HFFc6 (cell line): ENCODE results near the gene EPS8L2. TPM values are rescaled to one million over a fixed set of nuclear protein-coding genes. Genes with fewer than 3 reads are reported as not detected.

Source experiments
- DNase-seq: peaks from one replicate; pipeline ENCODE4 v3.0.0-alpha.2; 2018
- H3K27ac Mint-ChIP-seq: 2 replicates; pipeline ENCODE4 v1.8.0; 2020; ENCODE audit warnings: mild to moderate bottlenecking, mixed read lengths
- H3K27me3 Mint-ChIP-seq: 2 replicates; pipeline ENCODE4 v1.8.0; 2021; ENCODE audit warnings: mild to moderate bottlenecking, moderate library complexity, mixed read lengths; ENCODE audit not compliant: insufficient read depth
- H3K36me3 Mint-ChIP-seq: 2 replicates; pipeline ENCODE4 v1.8.0; 2021; ENCODE audit warnings: low read depth, mixed read lengths
- H3K4me1 Mint-ChIP-seq: 2 replicates; pipeline ENCODE4 v1.8.0; 2020; ENCODE audit warnings: low read depth, mixed read lengths
- H3K4me3 Mint-ChIP-seq: 2 replicates; pipeline ENCODE4 v1.8.0; 2020; ENCODE audit warnings: mild to moderate bottlenecking, moderate library complexity, mixed read lengths
- H3K9me3 Mint-ChIP-seq: 2 replicates; pipeline ENCODE4 v1.8.0; 2020; ENCODE audit warnings: mild to moderate bottlenecking, mixed read lengths
- total RNA-seq, 6 experiments: library from RNA; stranded (reverse); fragmentation: NEBNext Ultra II Directional; extraction: Animal tissue kit (Norgen Biotek cat#: 25700); gene quantifications; 2 replicates in 1 of 6; 3 replicates in 5 of 6; pipeline ENCODE4 v1.2.3, GENCODE V29; 2021
- TF ChIP-seq, protein P1 (sequence below): fragments of 200-600 bp; sonication (generic); IDR thresholded peaks from 2 replicates; pipeline ENCODE4 v1.5.0; 2021; ENCODE audit warnings: antibody characterized with exemption, mild to moderate bottlenecking

The EPS8L2 gene
- total RNA-seq, 6 experiments from 2014 or later, result 55.5 to 70.1 (median 65.1) TPM

- H3K36me3 Mint-ChIP-seq, result peaks cover 16% of the 10 kb centered on the region
- TF ChIP-seq, protein P1, sequence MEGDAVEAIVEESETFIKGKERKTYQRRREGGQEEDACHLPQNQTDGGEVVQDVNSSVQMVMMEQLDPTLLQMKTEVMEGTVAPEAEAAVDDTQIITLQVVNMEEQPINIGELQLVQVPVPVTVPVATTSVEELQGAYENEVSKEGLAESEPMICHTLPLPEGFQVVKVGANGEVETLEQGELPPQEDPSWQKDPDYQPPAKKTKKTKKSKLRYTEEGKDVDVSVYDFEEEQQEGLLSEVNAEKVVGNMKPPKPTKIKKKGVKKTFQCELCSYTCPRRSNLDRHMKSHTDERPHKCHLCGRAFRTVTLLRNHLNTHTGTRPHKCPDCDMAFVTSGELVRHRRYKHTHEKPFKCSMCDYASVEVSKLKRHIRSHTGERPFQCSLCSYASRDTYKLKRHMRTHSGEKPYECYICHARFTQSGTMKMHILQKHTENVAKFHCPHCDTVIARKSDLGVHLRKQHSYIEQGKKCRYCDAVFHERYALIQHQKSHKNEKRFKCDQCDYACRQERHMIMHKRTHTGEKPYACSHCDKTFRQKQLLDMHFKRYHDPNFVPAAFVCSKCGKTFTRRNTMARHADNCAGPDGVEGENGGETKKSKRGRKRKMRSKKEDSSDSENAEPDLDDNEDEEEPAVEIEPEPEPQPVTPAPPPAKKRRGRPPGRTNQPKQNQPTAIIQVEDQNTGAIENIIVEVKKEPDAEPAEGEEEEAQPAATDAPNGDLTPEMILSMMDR, result no peak
- H3K27ac Mint-ChIP-seq, result no peak overlapping the region
- DNase-seq, result no peak
- no peaks in the 10 kb centered on the region for H3K9me3 Mint-ChIP-seq
- H3K4me1 Mint-ChIP-seq, result no peaks in the 10 kb centered on the region
- no peaks in the 10 kb centered on the region; the same call in 1 of the 2 replicates for H3K27me3 Mint-ChIP-seq
- no peak overlapping the region for H3K4me3 Mint-ChIP-seq
These were observed 32.2 kb upstream of the EPS8L2 start for GRCh38 chr11:673866-674265.

DNA sequence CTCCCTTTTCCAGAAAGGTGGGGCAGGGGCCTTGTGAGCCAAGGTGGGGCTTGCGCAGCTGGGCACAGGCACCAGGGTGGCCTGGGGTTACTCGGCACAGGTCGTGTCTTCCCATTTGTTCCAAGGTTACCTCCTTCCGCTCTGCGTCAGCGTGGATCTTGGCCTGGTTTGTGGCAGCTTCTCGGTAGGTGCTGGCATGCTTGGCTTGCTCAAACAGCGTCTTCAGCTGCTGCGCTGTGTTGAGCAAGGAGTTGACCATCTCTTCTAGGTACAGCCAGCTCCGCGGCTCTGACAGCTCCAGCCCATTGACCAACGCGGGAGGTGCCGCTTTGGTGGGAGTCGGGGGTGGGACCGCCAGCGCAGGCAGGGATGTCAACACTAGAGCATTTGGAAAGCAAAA, 31.6 kb upstream of the EPS8L2 start:
- no peak overlapping the region for H3K27ac Mint-ChIP-seq
- TF ChIP-seq, protein P1, result no peak
- H3K4me1 Mint-ChIP-seq, result no peaks in the 10 kb centered on the region

GRCh38 chr11:678297-678696, 27.7 kb upstream of the EPS8L2 start:
- H3K4me1 Mint-ChIP-seq, result no peaks in the 10 kb centered on the region
- no peaks in the 10 kb centered on the region for H3K9me3 Mint-ChIP-seq
- H3K4me3 Mint-ChIP-seq, result no peak overlapping the region
- peaks cover 20% of the 10 kb centered on the region for H3K36me3 Mint-ChIP-seq
- no peak overlapping the region for H3K27ac Mint-ChIP-seq
- H3K27me3 Mint-ChIP-seq, result no peaks in the 10 kb centered on the region; the same call in 1 of the 2 replicates
- DNase-seq, result no peak
- TF ChIP-seq, protein P1, result no peak

More for the DNA sequence above, 31.6 kb upstream of the EPS8L2 start:
- peaks cover 16% of the 10 kb centered on the region for H3K36me3 Mint-ChIP-seq
- H3K9me3 Mint-ChIP-seq, result no peaks in the 10 kb centered on the region
- DNase-seq, result no peak
- no peak overlapping the region for H3K4me3 Mint-ChIP-seq
- H3K27me3 Mint-ChIP-seq, result no peaks in the 10 kb centered on the region; the same call in 1 of the 2 replicates

DNA sequence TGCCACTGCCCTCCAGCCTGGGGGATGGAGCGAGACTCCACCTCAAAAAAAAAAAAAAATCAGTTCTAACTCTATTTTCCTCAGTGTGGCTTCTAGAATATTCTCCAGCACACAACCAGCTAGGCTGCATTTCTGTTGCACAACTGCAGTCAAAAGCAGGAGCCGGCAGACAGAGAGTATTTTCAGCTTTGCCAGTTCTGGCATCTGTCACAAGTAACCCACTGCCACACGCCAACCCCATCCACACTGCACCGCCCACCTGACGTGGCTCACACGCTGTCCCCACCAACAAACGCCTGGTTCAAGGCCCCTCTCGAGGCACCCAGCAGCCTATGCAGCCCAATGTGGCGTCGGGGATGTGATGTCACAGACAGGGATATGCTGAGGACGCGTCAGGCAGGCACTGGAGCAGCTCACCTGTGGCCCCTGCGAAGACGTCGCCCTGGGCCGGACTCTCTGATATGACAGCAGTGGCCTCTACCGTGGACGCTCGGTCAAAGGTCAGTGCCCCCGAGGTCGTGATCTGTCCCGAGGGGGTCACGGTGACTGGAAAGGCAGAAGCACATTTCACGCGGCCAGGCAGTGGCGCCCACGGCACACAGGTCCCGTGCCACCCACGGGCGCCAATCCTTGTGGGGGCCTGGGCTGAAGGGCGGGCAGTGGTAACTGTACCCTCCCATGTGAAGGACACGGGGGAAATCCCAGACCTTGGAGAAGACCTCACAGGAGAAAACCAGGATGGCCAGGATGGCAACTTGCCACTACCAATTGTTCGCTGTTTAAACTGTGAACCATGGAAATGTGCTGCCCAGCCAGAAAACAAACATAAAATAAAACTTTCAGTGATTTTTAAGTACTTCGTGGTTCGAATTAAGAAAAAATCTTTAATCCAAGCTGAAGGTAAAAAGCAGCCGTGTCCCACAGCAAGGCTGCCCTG, 26.5 kb upstream of the EPS8L2 start:
- Mint-ChIP-seq H3K27ac (no peak overlapping the region), H3K27me3 (no peaks in the 10 kb centered on the region; the same call in 1 of the 2 replicates), H3K36me3 (peaks cover 26% of the 10 kb centered on the region), H3K4me1 (no peaks in the 10 kb centered on the region), H3K4me3 (no peak overlapping the region), H3K9me3 (no peaks in the 10 kb centered on the region)
- TF ChIP-seq, protein P1, result no peak
- no peak for DNase-seq

- no peaks in the 10 kb centered on the region; the same call in 1 of the 2 replicates for H3K27me3 Mint-ChIP-seq
- H3K27ac Mint-ChIP-seq, result no peak overlapping the region
- no peaks in the 10 kb centered on the region for H3K9me3 Mint-ChIP-seq
- H3K4me3 Mint-ChIP-seq, result no peak overlapping the region
- no peak for DNase-seq
- no peaks in the 10 kb centered on the region for H3K4me1 Mint-ChIP-seq
- TF ChIP-seq, protein P1, result no peak
- peaks cover 27% of the 10 kb centered on the region for H3K36me3 Mint-ChIP-seq
These were observed 25.6 kb upstream of the EPS8L2 start for GRCh38 chr11:680476-680875.
